Prostate gland (tissue), 2 donors: Measurements from ENCODE around the gene CDX1. TPM values are rescaled to one million over a fixed set of nuclear protein-coding genes. Genes with fewer than 3 reads are reported as not detected.

ENCODE experiments used
- DNase-seq: peaks from one replicate; pipeline ENCODE4 v3.0.0-alpha.2; 2019; ENCODE audit warnings: low spot score
- H3K27ac ChIP-seq, 2 donors: fragments of 200-600 bp; sonication (generic); 2 replicates each; pipeline ENCODE4 v1.5.1; 2017 to 2019
- H3K27me3 ChIP-seq: fragments of 200-600 bp; sonication (generic); replicated peaks from 2 replicates; pipeline ENCODE4 v1.5.1; 2019; ENCODE audit not compliant: insufficient read depth
- H3K36me3 ChIP-seq, 2 donors: fragments of 200-600 bp; sonication (generic); 1 replicate in 1 of 2; 2 replicates in 1 of 2; pipeline versions ENCODE4 v1.5.1 to v1.8.1; 2017 to 2019
- H3K4me1 ChIP-seq: fragments of 200-600 bp; sonication (generic); replicated peaks from 2 replicates; pipeline ENCODE4 v1.5.1; 2019
- H3K4me3 ChIP-seq, 2 donors: fragments of 200-600 bp; sonication (generic); 2 replicates each; pipeline ENCODE4 v1.5.1; 2017 to 2019
- H3K9me3 ChIP-seq: fragments of 200-600 bp; sonication (generic); 2 replicates; pipeline ENCODE4 v1.5.1; 2017
- CTCF ChIP-seq, 4 experiments: fragments of 200-600 bp in 2 of 4; fragments of 450-650 bp in 2 of 4; sonication (generic) in 2 of 4; IDR thresholded peaks; 1 replicate in 3 of 4; 2 replicates in 1 of 4; pipeline ENCODE4 v1.5.1; 2016 to 2019; ENCODE audit warnings: antibody characterized with exemption in 4 of 4, mild to moderate bottlenecking in 2 of 4, moderate library complexity in 2 of 4
- POLR2A ChIP-seq: fragments of 450-650 bp; IDR thresholded peaks from one replicate; pipeline ENCODE4 v1.6.1; 2016; ENCODE audit warnings: antibody characterized with exemption, mild to moderate bottlenecking
- POLR2AphosphoS5 ChIP-seq: sonication (generic); formaldehyde crosslinking; IDR thresholded peaks from one replicate; pipeline ENCODE4 v1.6.1; 2017; ENCODE audit warnings: antibody characterized with exemption
- WGBS: methylation state at CpG from one replicate; pipeline ENCODE4 v1.1.5; 2018; 5-methylcytosine and 5-hydroxymethylcytosine counted together
- intact Hi-C: fragments of 100-400 bp; cut with DNase I; formaldehyde crosslinking; loops from one replicate; pipeline ENCODE4 v1.14.2; 2022
- total RNA-seq, 2 donors: library from RNA; depleted of rRNA; stranded (reverse); fragments of >200 nt; gene quantifications; one replicate each; pipeline ENCODE4 v1.1.0, GENCODE V29; 2016

Gene CDX1
- total RNA-seq, 2 donors from 2014 or later: 3.2 TPM; not detected in 1

GRCh38 chr5:150130493-150130922, 36.1 kb upstream of the CDX1 start:
- TF ChIP-seq CTCF (IDR thresholded peaks at IDR 0.05) (no peak), POLR2AphosphoS5 (no peak), POLR2A (no peak)
- Histone ChIP-seq H3K36me3 (no peaks in the 10 kb centered on the region), H3K27ac (no peak overlapping the region), H3K4me3 (no peak overlapping the region), H3K4me1 (no peaks in the 10 kb centered on the region), H3K9me3 (no peaks in the 10 kb centered on the region), H3K27me3 (no peaks in the 10 kb centered on the region)
- intact Hi-C loops: loop anchor here (1.0 to 10.0 kb wide), 3 partner anchors 26 to 126 kb away; partner anchors contain the start of genes HMGXB3 and TIGD6
- no peak for DNase-seq
- 94% methylated on average over 4 of the region's 8 CpGs for WGBS

GRCh38 chr5:150131461-150131860, 35.1 kb upstream of the CDX1 start:
- Histone ChIP-seq H3K4me3 (no peak overlapping the region), H3K27me3 (no peaks in the 10 kb centered on the region), H3K4me1 (no peaks in the 10 kb centered on the region), H3K9me3 (no peaks in the 10 kb centered on the region), H3K27ac (peak overlapping the region in 1 of 2 donors; percentile 35), H3K36me3 (no peaks in the 10 kb centered on the region)
- DNase-seq: no peak
- TF ChIP-seq POLR2AphosphoS5 (no peak), POLR2A (no peak), CTCF (IDR thresholded peaks at IDR 0.05) (no peak)
- 89% methylated on average over 4 of the region's 4 CpGs for WGBS
- intact Hi-C loops: loop anchor here (2.0 to 10.0 kb wide), 2 partner anchors 25 to 127 kb away; partner anchors contain the start of genes HMGXB3 and TIGD6

- no peak for DNase-seq
- Histone ChIP-seq H3K36me3 (no peaks in the 10 kb centered on the region), H3K27ac (peak overlapping the region; percentile 22 to 35), H3K4me1 (peaks cover 3% of the 10 kb centered on the region), H3K4me3 (no peak overlapping the region), H3K27me3 (no peaks in the 10 kb centered on the region), H3K9me3 (no peaks in the 10 kb centered on the region)
- WGBS: 50% methylated on average over 12 of the region's 12 CpGs
- intact Hi-C loops: loop anchor here (2.0 to 10.0 kb wide), 2 partner anchors 25 to 127 kb away; partner anchors contain the start of genes HMGXB3 and TIGD6
- no peak for TF ChIP-seq CTCF (IDR thresholded peaks at IDR 0.05)
- TF ChIP-seq POLR2A: no peak
- TF ChIP-seq POLR2AphosphoS5: no peak
Measured at GRCh38 chr5:150131978-150132694, 34.4 kb upstream of the CDX1 start.

- Histone ChIP-seq H3K27me3 (no peaks in the 10 kb centered on the region), H3K27ac (peak overlapping the region; percentile 22 to 35), H3K36me3 (no peaks in the 10 kb centered on the region), H3K9me3 (no peaks in the 10 kb centered on the region), H3K4me3 (no peak overlapping the region), H3K4me1 (peaks cover 9% of the 10 kb centered on the region)
- no peak for DNase-seq
- WGBS: 90% methylated on average over 22 of the region's 22 CpGs
- no peak for TF ChIP-seq CTCF (IDR thresholded peaks at IDR 0.05)
- TF ChIP-seq POLR2AphosphoS5: no peak
- TF ChIP-seq POLR2A: no peak
- intact Hi-C loops: loop anchor here (10.0 kb wide), 1 partner anchor 128 kb away; the partner anchor contains the start of genes HMGXB3 and TIGD6
Measured at GRCh38 chr5:150132740-150133139, 33.8 kb upstream of the CDX1 start.
